ENCODE measurements around the gene MAGEB1. TPM values are rescaled to one million over a fixed set of nuclear protein-coding genes. Genes with fewer than 3 reads are reported as not detected.

The MAGEB1 gene, protein sequence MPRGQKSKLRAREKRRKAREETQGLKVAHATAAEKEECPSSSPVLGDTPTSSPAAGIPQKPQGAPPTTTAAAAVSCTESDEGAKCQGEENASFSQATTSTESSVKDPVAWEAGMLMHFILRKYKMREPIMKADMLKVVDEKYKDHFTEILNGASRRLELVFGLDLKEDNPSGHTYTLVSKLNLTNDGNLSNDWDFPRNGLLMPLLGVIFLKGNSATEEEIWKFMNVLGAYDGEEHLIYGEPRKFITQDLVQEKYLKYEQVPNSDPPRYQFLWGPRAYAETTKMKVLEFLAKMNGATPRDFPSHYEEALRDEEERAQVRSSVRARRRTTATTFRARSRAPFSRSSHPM
- not detected for total RNA-seq
- long read RNA-seq, donor 1: 0 reads
- long read RNA-seq, donor 2: 0 reads

DNA sequence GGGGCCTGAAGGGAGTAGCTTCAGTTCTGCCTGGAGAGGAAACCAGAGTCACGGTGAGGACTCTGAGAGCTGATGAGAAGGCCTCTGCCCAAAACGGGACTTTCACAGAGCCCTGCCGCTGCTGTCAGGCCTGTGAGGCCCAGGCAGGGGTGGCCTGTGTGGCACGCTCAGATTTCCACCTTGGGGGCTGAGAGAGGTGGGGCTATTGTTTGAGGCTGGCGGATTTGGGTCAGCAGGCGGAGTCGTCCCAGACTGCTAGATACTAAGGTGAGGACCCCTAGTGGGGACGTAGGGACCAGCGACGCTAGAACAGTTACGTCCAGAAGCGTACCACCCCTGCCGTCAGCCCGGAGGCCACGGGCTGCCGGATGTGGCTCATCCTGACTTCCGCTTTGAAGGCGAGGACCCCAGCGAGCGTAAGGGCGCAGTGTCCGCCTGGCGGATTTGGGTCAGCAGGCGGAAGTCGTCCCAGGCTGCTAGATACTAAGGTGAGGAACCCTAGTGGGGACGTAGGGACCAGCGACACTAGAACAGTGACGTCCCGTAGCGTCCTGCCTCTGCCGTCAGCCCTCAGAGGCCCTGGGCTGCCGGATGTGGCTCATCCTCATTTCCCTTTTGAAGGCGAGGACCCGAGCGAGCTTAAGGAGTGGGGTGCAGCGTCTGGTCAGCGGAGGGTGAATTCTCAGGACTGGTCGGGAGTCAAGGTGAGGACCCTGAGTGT is at the start of gene MAGEB1:
MAGEB1 (plus strand) TSS at position 378 of the 721 bp plus-strand sequence. CDS start 3,348 bp downstream, outside the sequence.
- no peak for DNase-seq (ENCODE audit: low spot score)
- intact Hi-C loops (cut with DNase I): no loop called here

DNA sequence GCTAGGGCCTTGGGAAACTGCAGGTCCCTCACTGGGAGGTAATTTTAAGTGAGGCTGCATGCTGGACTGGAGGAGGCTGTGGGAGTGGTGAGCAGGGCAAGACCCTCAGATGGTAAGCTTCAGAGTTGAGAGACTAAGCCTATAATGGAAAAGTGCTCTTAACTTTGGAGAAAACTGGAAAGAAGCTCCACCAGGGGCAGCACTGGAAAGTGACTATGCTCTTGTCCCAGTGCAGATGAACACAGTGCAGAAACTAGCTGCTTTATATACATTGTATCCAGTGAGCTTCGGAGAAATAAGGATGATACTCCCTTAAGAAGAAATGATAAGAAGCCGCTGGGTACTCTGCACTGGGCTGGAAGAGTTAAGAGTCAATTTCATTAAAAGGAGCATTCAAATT is 34.8 kb upstream of the MAGEB1 start:
- intact Hi-C loops (cut with DNase I): no loop called here
- no peak for DNase-seq (ENCODE audit: low spot score)

DNA sequence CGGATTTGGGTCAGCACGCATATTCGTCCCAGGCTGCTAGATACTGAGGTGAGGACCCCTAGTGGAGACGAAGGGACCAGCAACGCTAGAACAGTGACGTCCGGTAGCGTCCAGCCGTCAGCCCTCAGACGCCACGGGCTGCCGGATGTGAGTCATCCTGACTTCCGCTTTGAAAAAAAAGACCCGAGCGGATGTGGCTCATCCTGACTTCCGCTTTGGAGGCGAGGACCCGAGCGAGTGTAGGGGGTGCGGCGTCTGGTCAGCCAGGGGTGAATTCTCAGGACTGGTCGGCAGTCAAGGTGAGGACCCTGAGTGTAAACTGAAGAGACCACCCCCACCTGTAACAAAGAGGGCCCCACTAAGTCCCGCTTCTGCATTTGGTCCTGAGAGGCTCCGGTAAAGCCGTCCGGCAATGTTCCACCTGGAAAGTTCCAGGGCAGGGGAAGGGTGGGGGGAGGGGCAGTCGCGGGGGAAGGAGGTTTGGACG is 31.5 kb upstream of the MAGEB1 start, which contains the start of gene MAGEB2:
MAGEB2 (plus strand) TSS at position 207 of the 487 bp plus-strand sequence. CDS start 3,018 bp downstream, outside the sequence.
- intact Hi-C loops (cut with DNase I): no loop called here
- DNase-seq (ENCODE audit: low spot score): no peak

DNA sequence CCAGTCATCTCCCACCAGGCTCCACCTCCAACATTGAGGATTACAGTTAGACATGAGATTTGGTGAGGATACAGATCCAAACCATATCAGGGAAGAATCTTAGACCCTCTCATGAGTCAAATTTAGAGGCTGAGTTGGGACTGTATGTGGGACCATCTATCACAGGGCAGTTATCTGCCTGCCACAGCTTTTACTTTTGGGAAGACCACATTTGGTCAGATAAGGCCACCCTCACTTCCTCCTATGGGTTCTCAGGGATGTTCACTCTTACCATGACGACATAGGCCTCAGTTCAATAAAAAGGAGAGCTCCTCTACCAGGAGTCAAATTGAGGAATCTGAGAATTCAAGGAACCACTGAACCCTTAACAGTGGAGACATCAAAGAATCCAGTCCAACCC is 29.5 kb upstream of the MAGEB1 start:
- intact Hi-C loops (cut with DNase I): no loop called here

DNA sequence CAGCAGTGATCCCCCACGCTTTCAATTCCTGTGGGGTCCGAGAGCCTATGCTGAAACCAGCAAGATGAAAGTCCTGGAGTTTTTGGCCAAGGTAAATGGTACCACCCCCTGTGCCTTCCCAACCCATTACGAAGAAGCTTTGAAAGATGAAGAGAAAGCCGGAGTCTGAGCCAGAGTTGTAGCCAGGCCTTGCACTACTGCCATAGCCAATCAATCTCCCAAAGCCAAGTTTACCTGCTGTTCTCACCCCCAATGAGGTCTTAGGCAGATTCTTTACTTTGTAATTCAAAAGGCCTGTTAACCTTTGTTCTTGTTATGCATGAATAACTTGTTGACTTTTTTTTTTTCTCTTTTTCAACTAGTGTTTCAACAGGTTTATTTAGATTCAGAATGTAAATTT is 27.6 kb upstream of the MAGEB1 start:
- intact Hi-C loops (cut with DNase I): no loop called here
- no peak for DNase-seq (ENCODE audit: low spot score)

More for the DNA sequence above, 29.5 kb upstream of the MAGEB1 start:
- DNase-seq (ENCODE audit: low spot score): no peak

DNA sequence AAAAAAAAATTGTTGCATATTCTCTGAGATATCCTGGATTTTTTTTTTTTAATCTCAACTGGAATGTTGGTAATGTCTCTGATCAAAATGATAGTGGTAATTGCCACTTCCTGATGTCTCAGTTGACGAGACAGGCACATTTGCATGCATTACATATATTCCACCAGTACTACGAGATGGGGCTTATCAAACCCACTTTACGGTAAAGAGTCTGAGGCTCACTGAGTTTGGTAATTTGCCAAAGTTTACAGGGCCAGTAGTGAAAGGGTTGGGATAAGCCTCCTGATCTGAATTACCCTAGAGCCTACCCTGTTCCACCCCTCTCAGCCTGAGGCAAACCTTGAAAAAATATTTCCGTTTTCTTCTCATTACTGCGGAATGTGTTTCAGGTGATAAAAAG is 26.3 kb upstream of the MAGEB1 start:
- intact Hi-C loops (cut with DNase I): no loop called here
- DNase-seq (ENCODE audit: low spot score): no peak

DNA sequence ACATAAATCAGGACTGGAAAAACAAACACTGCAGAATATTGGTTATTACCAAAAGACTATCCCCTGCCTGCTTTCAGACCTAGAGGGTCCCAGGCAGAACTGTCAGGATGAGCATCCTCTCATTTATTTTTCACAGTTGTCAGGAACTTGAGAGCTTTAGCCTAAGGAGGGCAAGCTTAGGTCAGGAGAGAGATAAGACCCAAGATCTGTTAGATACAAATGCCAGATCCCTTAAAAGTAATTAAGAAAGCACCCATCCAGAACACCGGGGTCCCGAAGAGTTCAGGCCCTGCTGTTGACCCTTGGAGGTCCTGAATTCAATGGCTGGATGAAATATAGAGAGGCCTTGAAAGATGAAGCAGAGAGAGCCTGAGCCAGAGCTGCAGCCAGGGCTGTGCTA is 22.4 kb upstream of the MAGEB1 start:
- DNase-seq (ENCODE audit: low spot score): no peak

DNA sequence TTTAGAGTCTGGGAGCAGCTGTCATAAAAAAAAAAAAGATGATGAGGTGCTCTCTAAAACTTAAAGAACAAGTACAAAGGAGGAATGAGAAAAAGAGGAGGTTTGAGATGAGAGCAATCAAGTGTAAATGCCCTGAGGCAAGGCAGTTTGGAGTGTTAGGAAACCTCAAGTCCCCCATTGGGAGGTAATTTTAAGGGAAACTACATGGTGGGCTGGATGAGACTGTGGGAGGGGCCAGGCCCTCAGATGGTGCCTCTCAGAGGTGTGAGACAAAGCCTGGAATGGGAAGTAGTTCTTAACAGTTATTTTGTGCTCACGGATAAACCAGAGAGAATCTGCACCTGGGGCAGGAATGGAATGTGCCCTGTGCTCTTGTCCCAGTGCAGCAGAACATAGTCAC is 18.4 kb upstream of the MAGEB1 start:
- intact Hi-C loops (cut with DNase I): no loop called here
- no peak for DNase-seq (ENCODE audit: low spot score)

More for the DNA sequence above, 22.4 kb upstream of the MAGEB1 start:
- intact Hi-C loops (cut with DNase I): no loop called here

DNA sequence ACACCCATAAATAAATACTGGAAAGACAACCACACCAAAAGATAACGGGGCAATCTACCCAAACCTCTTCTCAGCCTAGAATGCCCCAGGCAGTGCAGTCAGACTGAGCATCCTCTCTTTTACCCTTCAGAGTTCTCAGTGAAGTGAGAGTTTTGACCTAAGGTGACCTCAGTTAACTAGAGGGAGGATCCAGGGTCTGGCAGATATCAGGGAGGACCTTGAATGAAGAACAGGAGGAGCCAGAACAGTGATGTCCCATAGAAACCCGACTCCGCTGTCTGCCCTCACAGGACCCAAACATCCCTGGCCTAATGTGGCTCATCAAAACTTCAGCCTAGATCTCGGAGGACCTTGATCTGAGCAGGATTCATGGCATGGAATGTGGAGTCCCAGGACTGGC is 16.6 kb upstream of the MAGEB1 start, which contains the start of gene MAGEB3:
MAGEB3 (plus strand) TSS at position 263 of the 400 bp plus-strand sequence. CDS start 5,268 bp downstream, outside the sequence.
- intact Hi-C loops (cut with DNase I): no loop called here
- DNase-seq (ENCODE audit: low spot score): no peak

DNA sequence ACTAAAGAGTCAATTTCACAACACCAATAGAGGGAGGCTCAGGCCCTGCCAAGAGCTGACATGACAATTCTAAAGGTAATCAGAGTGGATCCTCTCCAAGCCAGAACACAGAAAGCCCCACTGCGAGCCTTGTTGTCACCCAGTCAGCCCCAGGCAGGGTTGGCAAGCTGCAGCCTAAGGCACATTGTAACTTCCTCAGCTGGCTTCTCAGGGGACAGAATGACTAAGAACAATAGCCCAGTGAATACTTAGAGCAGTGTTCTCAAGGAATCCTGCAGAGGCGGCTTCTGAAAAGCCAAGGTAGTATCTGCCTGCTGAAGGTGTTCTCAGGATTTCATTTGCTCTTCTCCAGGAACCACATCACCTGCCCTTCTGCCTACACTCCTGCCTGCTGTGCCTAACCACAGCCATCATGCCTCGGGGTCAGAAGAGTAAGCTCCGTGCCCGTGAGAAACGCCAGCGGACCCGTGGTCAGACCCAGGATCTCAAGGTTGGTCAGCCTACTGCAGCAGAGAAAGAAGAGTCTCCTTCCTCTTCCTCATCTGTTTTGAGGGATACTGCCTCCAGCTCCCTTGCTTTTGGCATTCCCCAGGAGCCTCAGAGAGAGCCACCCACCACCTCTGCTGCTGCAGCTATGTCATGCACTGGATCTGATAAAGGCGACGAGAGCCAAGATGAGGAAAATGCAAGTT is 5.1 kb upstream of the MAGEB1 start, which contains the start of gene MAGEB4:
MAGEB4 (plus strand) TSS at position 277 of the 692 bp plus-strand sequence; CDS start at position 413, 136 bp downstream.
- DNase-seq (ENCODE audit: low spot score): no peak
- intact Hi-C loops (cut with DNase I): no loop called here

DNA sequence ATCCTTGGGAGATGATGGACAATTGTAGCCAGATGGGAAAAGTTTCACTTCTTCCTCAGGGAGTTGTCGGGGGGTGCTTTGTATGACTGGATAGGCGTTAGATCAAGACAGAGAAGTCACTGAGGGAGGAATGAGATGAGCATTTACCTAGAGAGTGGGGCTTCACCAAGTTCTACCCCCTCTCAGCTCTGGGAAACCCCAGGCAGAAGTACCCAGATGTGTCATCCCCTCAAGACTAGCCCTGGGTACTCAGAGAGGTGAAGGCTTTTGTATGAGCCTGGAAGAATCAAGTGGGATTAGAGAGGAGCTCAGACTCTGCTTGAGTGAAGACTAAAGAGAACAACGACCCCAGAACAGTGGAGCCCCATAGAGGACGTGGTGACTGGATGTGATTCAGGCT is 1.9 kb downstream of the MAGEB1 start:
- intact Hi-C loops (cut with DNase I): no loop called here
- DNase-seq (ENCODE audit: low spot score): no peak

DNA sequence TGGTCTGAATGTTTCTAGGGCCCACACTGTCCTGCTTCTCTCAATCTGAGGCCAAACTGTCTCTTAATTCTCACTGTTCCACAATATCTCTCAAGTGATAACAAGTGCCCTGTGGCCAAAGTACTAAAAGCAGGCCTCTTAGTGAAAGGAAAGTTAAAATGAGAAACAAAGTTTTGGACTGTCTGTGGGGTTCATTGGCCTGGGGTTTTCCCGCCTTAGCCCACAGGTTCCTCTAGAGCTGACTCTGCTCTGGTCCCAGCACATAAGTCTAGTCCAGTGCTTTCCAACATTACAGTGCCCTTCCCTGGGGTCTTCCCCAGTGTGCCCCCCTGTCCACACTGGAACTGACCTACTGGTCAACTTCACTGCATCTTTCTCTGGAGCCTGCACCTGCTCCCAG is 6.3 kb downstream of the MAGEB1 start:
- DNase-seq (ENCODE audit: low spot score): no peak
- intact Hi-C loops (cut with DNase I): no loop called here

DNA sequence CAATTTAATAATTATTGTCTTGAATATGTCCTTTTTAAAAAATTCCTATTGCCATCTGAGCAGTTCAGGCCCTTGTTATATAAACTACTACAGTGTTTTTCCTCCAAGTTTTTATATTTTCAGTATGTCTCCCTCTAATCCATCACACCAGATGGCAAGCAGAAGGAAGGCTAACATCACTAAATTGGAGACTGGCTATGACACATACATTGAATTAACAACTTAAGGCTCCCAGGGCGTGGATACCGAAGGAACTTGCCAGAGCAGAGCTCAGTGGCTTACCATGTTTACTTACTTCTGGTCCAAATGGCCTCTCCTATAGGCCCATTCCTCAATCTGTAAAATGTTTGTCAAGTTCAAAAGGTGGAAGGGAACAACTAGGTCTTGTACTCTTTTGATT is 13.0 kb downstream of the MAGEB1 start:
- intact Hi-C loops (cut with DNase I): no loop called here

DNA sequence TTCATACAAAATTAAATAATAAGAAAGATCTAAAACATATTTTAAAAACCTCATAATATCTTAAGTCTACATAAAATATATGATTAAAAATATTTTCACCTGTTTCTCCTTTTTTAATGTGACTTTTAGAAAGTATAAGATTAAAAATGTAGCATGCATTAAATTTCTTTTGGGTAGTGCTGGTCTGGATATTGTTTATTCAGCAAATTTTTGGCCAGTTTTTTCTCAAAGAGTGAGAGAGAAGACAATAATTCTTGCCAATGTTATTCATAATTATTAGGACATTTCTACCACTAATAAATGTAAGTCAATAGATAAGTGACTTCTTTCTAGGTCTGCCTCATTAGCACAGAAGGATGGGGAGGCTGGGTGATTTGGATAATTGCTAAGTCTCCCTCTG is 14.1 kb downstream of the MAGEB1 start:
- no peak for DNase-seq (ENCODE audit: low spot score)
- intact Hi-C loops (cut with DNase I): no loop called here

More for the DNA sequence above, 13.0 kb downstream of the MAGEB1 start:
- no peak for DNase-seq (ENCODE audit: low spot score)

DNA sequence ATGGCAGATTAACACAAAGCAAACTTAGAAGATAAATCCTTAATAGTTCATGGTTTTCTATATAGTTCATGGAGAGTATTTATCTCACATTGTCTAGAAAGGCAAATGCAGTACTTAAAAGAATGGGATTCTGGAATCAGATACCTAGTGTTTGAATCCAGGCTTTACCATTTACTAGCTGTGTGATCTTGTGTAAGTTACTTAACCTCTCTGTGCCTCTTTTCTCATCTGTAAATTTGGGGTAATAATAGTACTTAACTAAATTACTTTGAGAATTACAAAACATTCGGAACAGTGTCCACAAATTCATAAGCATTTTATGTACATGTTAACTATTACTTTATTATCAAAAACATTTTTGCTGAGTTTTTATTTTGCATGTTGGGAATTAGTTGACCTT is 15.8 kb downstream of the MAGEB1 start:
- no peak for DNase-seq (ENCODE audit: low spot score)
- intact Hi-C loops (cut with DNase I): no loop called here

DNA sequence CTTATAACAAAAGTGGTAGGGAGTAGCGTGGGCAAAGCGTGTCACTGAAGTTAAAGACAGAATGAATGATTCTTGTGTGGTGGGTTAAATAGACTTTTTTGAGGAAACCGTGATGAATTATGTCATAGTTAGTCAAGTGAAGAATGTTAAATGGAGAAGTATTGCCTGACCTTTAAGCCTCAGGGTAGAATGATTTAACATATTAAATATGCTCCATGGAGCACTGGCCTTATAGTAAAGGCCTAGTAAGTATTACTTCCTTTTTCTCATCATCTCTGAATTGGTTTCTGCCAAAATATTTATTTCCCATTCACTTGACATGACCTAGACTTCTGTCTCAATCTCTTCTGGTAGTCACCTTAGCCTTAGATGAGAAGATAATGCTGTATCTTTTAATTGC is 23.7 kb downstream of the MAGEB1 start:
- intact Hi-C loops (cut with DNase I): no loop called here
- no peak for DNase-seq (ENCODE audit: low spot score)

DNA sequence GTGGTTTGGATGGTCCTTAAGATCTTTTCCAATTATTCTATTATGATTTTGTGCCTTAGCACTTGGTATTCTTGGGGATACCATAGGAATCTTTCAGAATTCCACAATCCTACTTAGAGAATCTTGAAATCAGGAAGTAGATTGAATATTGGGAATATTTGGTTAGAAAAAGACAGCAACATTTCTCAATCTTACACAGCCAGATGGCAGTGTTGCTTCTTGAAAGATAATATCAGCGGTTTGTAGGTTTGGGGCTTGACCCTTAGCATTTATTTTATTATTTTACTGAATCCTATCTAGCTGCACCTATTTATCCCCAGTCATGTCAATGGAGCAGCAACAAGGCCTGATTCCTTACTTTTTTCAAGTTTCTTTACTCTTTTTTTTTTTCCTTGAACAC is 28.6 kb downstream of the MAGEB1 start:
- intact Hi-C loops (cut with DNase I): no loop called here
- DNase-seq (ENCODE audit: low spot score): no peak

DNA sequence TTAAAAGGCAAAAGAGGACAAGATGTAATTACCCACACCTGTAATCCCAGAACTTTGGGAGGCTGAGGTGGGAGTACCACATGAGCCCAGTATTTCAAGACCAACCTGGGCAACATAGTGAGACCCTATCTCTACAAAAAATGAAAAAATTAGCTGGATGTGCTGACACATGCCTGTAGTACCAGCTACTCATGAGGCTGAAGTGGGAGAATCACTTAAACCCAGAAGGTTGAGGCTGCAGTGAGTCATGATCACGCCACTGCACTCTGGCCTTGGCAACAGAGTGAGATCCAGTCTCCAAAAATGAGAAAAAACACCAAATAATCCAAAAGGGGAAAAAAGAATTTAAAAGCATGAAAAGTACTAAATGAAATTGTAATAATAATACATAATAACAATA is 31.4 kb downstream of the MAGEB1 start:
- intact Hi-C loops (cut with DNase I): no loop called here
- no peak for DNase-seq (ENCODE audit: low spot score)

DNA sequence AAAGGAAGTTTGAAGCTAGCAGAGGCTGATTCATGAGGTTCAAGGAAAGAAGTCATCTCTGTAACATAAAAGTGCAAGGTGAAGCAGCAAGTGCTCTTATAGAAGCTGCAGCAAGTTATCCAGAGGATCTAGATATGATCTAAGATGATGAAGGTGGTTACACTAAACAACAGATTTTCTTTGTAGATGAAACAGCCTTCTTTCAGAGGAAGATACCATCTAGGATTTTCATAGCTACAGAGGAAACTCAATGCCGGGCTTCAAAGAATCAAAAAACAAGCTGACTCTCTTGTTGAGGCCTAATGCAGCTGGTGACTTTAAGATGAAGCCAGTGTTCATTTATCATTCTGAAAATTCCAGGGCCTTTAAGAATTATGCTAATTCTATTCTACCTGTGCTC is 33.5 kb downstream of the MAGEB1 start:
- DNase-seq (ENCODE audit: low spot score): no peak
- intact Hi-C loops (cut with DNase I): no loop called here

DNA sequence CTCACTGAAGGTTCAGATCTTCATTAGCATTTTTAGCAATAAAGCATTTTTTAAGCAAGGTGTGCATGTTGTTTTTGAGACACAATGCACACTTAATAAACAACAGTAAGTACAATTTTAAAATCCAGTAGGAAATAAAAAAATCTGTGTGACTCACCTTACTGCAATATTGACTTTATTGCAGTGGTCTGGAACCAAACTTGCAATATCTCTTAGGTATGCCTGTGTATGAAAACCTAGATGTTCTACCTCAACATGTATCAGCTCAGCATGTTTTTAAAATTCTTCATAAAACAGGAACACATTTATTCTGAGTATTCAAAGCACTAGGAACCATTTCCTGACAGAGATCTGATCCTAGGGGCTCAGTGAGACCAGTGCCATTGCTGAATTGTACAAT is 35.6 kb downstream of the MAGEB1 start:
- DNase-seq (ENCODE audit: low spot score): no peak
- intact Hi-C loops (cut with DNase I): no loop called here

All from posterior vena cava (tissue), 2 donors.